ENCODE data around the gene FIGNL2. TPM values are rescaled to one million over a fixed set of nuclear protein-coding genes. Genes with fewer than 3 reads are reported as not detected.

Gene FIGNL2
- total RNA-seq, 6 donors from 2014 or later = 0.22 to 1.5 (median 0.39) TPM; not detected in 1

GRCh38 chr12:51845482-51845881, 3.0 kb downstream of the FIGNL2 start:
- TF ChIP-seq EP300 (IDR thresholded peaks at IDR 0.05) (no peak), CTCF (IDR thresholded peaks at IDR 0.05) (no peak), POLR2A (IDR thresholded peaks at IDR 0.05) (no peak), POLR2AphosphoS5 (IDR thresholded peaks at IDR 0.05) (no peak)
- no peak overlapping the region for H3K27ac ChIP-seq
- no peak for ATAC-seq (ENCODE audit: low FRiP score in 2 of 2)
- no peaks in the 10 kb centered on the region for H3K9me3 ChIP-seq
- no peak overlapping the region for H3K4me3 ChIP-seq
- no peaks in the 10 kb centered on the region for H3K36me3 ChIP-seq
- H3K4me1 ChIP-seq = peaks cover 25 to 42% (median 27%) of the 10 kb centered on the region in 4 donors
- peaks cover 0 to 36% (median 24%) of the 10 kb centered on the region in 4 donors for H3K27me3 ChIP-seq
- 80 to 82% methylated on average over 7 of the region's 7 CpGs for WGBS, 2 donors
- no peak for DNase-seq

- Histone ChIP-seq H3K27me3 (peaks cover 0 to 36% (median 24%) of the 10 kb centered on the region in 4 donors), H3K36me3 (no peaks in the 10 kb centered on the region), H3K4me3 (no peak overlapping the region), H3K9me3 (no peaks in the 10 kb centered on the region), H3K27ac (no peak overlapping the region), H3K4me1 (peaks cover 20 to 38% (median 24%) of the 10 kb centered on the region in 4 donors)
- TF ChIP-seq CTCF (IDR thresholded peaks at IDR 0.05) (no peak), EP300 (IDR thresholded peaks at IDR 0.05) (no peak), POLR2AphosphoS5 (IDR thresholded peaks at IDR 0.05) (no peak), POLR2A (IDR thresholded peaks at IDR 0.05) (no peak)
- 85 to 89% methylated on average over 4 of the region's 4 CpGs for WGBS, 2 donors
- ATAC-seq (ENCODE audit: low FRiP score in 2 of 2) (no peak), DNase-seq (no peak)
These were observed 3.7 kb downstream of the FIGNL2 start for GRCh38 chr12:51844854-51845253.

- H3K27me3 ChIP-seq = peaks cover 0 to 10% (median 4%) of the 10 kb centered on the region in 4 donors
- ATAC-seq (ENCODE audit: low FRiP score in 2 of 2) (no peak), DNase-seq (no peak)
- H3K4me1 ChIP-seq = peaks cover 3 to 9% (median 5%) of the 10 kb centered on the region in 4 donors
- 57 to 71% methylated on average over 5 to 6 of the region's 6 CpGs for WGBS, 2 donors
- no peaks in the 10 kb centered on the region for H3K9me3 ChIP-seq
- no peak for TF ChIP-seq POLR2A (IDR thresholded peaks at IDR 0.05)
- TF ChIP-seq POLR2AphosphoS5 (IDR thresholded peaks at IDR 0.05) = no peak
- no peak for TF ChIP-seq EP300 (IDR thresholded peaks at IDR 0.05)
- TF ChIP-seq CTCF (IDR thresholded peaks at IDR 0.05) = no peak
- no peaks in the 10 kb centered on the region for H3K36me3 ChIP-seq
- H3K4me3 ChIP-seq = no peak overlapping the region
- no peak overlapping the region for H3K27ac ChIP-seq
These were observed 6.8 kb downstream of the FIGNL2 start for GRCh38 chr12:51841727-51842126.

- DNase-seq = no peak
- H3K27me3 ChIP-seq = peaks cover 0 to 4% (median 1%) of the 10 kb centered on the region in 4 donors
These were observed 7.6 kb downstream of the FIGNL2 start for GRCh38 chr12:51840966-51841365.

More at GRCh38 chr12:51840966-51841365, 7.6 kb downstream of the FIGNL2 start:
- Histone ChIP-seq H3K4me3 (no peak overlapping the region), H3K9me3 (no peaks in the 10 kb centered on the region), H3K4me1 (peaks cover 0 to 4% (median 0%) of the 10 kb centered on the region in 4 donors), H3K36me3 (no peaks in the 10 kb centered on the region), H3K27ac (no peak overlapping the region)
- 79 to 82% methylated on average over 6 of the region's 6 CpGs for WGBS, 2 donors
- ATAC-seq (ENCODE audit: low FRiP score in 2 of 2) = no peak
- no peak for TF ChIP-seq EP300 (IDR thresholded peaks at IDR 0.05)
- no peak for TF ChIP-seq POLR2AphosphoS5 (IDR thresholded peaks at IDR 0.05)
- TF ChIP-seq CTCF (IDR thresholded peaks at IDR 0.05) = no peak

All from upper lobe of left lung (tissue), 6 donors.